Measurements from ENCODE around the gene EFNA1.

Gene EFNA1

GRCh38 chr1:155176544-155177071 lies 48.9 kb downstream of the EFNA1 start:
- DNase-seq = peak; percentile 79 to 84

- no peak for DNase-seq
Measured at GRCh38 chr1:155177192-155177917, 49.7 kb downstream of the EFNA1 start.

- DNase-seq = no peak
Measured at GRCh38 chr1:155177918-155178281, 50.2 kb downstream of the EFNA1 start.

GRCh38 chr1:155178441-155179111 lies 50.9 kb downstream of the EFNA1 start:
- DNase-seq = peak in 1 of 2 donors; percentile 38

GRCh38 chr1:155179112-155180031 lies 51.7 kb downstream of the EFNA1 start:
- no peak for DNase-seq

- DNase-seq = no peak
Measured at GRCh38 chr1:155181371-155182051, 53.8 kb downstream of the EFNA1 start.

GRCh38 chr1:155182052-155182550 lies 54.4 kb downstream of the EFNA1 start:
- no peak for DNase-seq

GRCh38 chr1:155183775-155184221 lies 56.1 kb downstream of the EFNA1 start:
- DNase-seq = no peak

- DNase-seq = no peak
Measured at GRCh38 chr1:155184351-155184811, 56.7 kb downstream of the EFNA1 start.

Data from CD4-positive, alpha-beta T cell treated with Interleukin-1 beta for 1 hour (primary cell).